SKM-1 treated with dmso at 0.1 percent for 144 hours (cell line): Measurements from ENCODE around the gene CD164L2.
"Not testable (repeated sequence)": the region's sequence is repeated elsewhere in the genome, so short reads cannot be mapped to it uniquely, and the experiment has no call there.

Experiments used
- DNase-seq: peaks from one replicate; lab custom pipeline; 2025; ENCODE audit not compliant: unreplicated experiment; lab: John Stamatoyannopoulos, UW

CD164L2 gene

GRCh38 chr1:27405598-27406361 is 22.6 kb upstream of the CD164L2 start:
- not testable (repeated sequence) for DNase-seq

GRCh38 chr1:27405074-27405473 is 21.9 kb upstream of the CD164L2 start:
- DNase-seq, result no peak

- no peak for DNase-seq
Observed at GRCh38 chr1:27403931-27404330, 20.8 kb upstream of the CD164L2 start.

- no peak for DNase-seq
Observed at GRCh38 chr1:27403065-27403726, 20.1 kb upstream of the CD164L2 start.

- DNase-seq, result no peak
Observed at GRCh38 chr1:27402349-27402754, 19.2 kb upstream of the CD164L2 start.

- DNase-seq, result no peak
Observed at GRCh38 chr1:27400963-27401341, 17.8 kb upstream of the CD164L2 start.

- DNase-seq, result no peak
Observed at GRCh38 chr1:27400082-27400962, 17.2 kb upstream of the CD164L2 start.

- DNase-seq, result no peak
Observed at GRCh38 chr1:27399251-27400025, 16.3 kb upstream of the CD164L2 start.

GRCh38 chr1:27398405-27399149 is 15.4 kb upstream of the CD164L2 start:
- no peak for DNase-seq

GRCh38 chr1:27397749-27398148 is 14.6 kb upstream of the CD164L2 start:
- no peak for DNase-seq

- no peak for DNase-seq
Observed at GRCh38 chr1:27397110-27397509, 14.0 kb upstream of the CD164L2 start.

- peak; percentile 79 for DNase-seq
Observed at GRCh38 chr1:27395441-27396195, 12.5 kb upstream of the CD164L2 start.

GRCh38 chr1:27394925-27395324 is 11.8 kb upstream of the CD164L2 start:
- no peak for DNase-seq

- DNase-seq, result no peak
Observed at GRCh38 chr1:27394282-27394658, 11.1 kb upstream of the CD164L2 start.

- no peak for DNase-seq
Observed at GRCh38 chr1:27393641-27394281, 10.6 kb upstream of the CD164L2 start.

GRCh38 chr1:27392778-27393635 is 9.9 kb upstream of the CD164L2 start:
- no peak for DNase-seq

- DNase-seq, result peak; percentile 87
Observed at GRCh38 chr1:27392096-27392777, 9.1 kb upstream of the CD164L2 start, which contains the start of gene GPR3. Gene GPR3 (plus strand): TSS chr1:27392622. CDS start chr1:27393799, 1,177 bp downstream.
